Gastrocnemius medialis (tissue), 4 donors: ENCODE measurements around the gene UROC1. TPM values are rescaled to one million over a fixed set of nuclear protein-coding genes. Genes with fewer than 3 reads are reported as not detected.

Experiments
- ATAC-seq, 2 donors: fragments of 150-250 bp; one replicate each; pipeline ENCODE4 v1.9.1; 2016
- DNase-seq, 2 donors: peaks; one replicate each; pipeline ENCODE4 v3.0.0-alpha.2; 2019
- H3K27ac ChIP-seq, 4 donors: fragments of 200-600 bp; sonication (generic); 1 replicate in 1 of 4; 2 replicates in 3 of 4; pipeline ENCODE4 v1.5.1; 2016 to 2018; ENCODE audit warnings: mild to moderate bottlenecking in 2 of 4, moderate library complexity in 1 of 4
- H3K27me3 ChIP-seq, 3 donors: fragments of 200-600 bp; sonication (generic) in 2 of 3; 1 replicate in 1 of 3; 2 replicates in 2 of 3; pipeline versions ENCODE4 v1.5.1 to v1.6.0; 2016 to 2019; ENCODE audit warnings: mild to moderate bottlenecking in 1 of 3, moderate library complexity in 1 of 3
- H3K36me3 ChIP-seq, 2 donors: fragments of 200-600 bp; sonication (generic) in 1 of 2; one replicate each; pipeline ENCODE4 v1.5.1; 2017 to 2018
- H3K4me1 ChIP-seq, 2 donors: fragments of 200-600 bp; sonication (generic) in 1 of 2; one replicate each; pipeline ENCODE4 v1.5.1; 2016 to 2017; ENCODE audit warnings: mild to moderate bottlenecking in 2 of 2
- H3K4me3 ChIP-seq, 4 donors: fragments of 200-600 bp; sonication (generic) in 3 of 4; 1 replicate in 1 of 4; 2 replicates in 3 of 4; pipeline ENCODE4 v1.5.1; 2016 to 2019; ENCODE audit warnings: mild to moderate bottlenecking in 2 of 4
- H3K9me3 ChIP-seq, 3 donors: fragments of 200-600 bp; sonication (generic) in 2 of 3; 1 replicate in 1 of 3; 2 replicates in 2 of 3; pipeline ENCODE4 v1.5.1; 2016 to 2019
- CTCF ChIP-seq, 5 experiments: fragments of 450-650 bp in 3 of 5; fragments of 200-600 bp in 2 of 5; sonication (generic) in 2 of 5; IDR thresholded peaks in 4 of 5; conservative IDR thresholded peaks in 1 of 5; 1 replicate in 4 of 5; 2 replicates in 1 of 5; pipeline ENCODE4 v1.5.1; 2016 to 2019; ENCODE audit warnings: antibody characterized with exemption in 5 of 5, mild to moderate bottlenecking in 3 of 5, moderate library complexity in 3 of 5
- POLR2A ChIP-seq, 2 donors: fragments of 450-650 bp; IDR thresholded peaks; one replicate each; pipeline ENCODE4 v1.6.1; 2017; ENCODE audit warnings: antibody characterized with exemption in 2 of 2, mild to moderate bottlenecking in 2 of 2, moderate library complexity in 2 of 2
- in situ Hi-C, 4 donors: fragments of 200-750 bp; cut with MboI; loops; one replicate each; pipeline versions ENCODE4 v1.15.0 to v1.8.0; 2017; ENCODE audit warnings: low sequenced_read_pairs in 4 of 4
- intact Hi-C: fragments of 100-400 bp; cut with DNase I; formaldehyde crosslinking; loops from one replicate; pipeline ENCODE4 v1.15.1; 2023; ENCODE audit warnings: low total_unique reads
- total RNA-seq, 4 donors: library from RNA; depleted of rRNA; stranded (reverse); fragments of >200 nt; gene quantifications; one replicate each; pipeline versions ENCODE4 v1.1.0 to v1.2.3, GENCODE V29; 2016

The UROC1 gene
- total RNA-seq, 4 donors from 2014 or later, result 0.07 to 0.36 TPM; not detected in 2

DNA sequence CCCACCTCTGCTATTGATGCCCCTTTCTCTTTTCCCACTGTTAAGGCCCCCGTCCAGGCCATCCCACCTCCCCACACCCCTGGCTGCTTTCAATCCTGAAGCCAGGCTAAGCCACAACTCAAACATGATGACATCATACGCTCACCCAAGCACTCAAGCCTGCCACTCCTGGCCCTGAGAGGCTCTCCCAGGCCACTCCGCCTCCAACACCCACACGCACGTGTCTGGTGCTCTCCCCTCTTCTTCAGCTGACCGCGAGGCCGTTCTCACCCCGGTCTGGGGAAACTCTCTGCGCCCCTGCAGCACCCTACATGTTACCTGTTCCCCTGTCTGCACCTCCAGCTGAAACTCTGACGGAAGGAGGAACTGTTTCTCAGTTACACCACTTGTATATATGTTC lies 48.1 kb downstream of the UROC1 start:
- no peak for ATAC-seq
- Histone ChIP-seq H3K36me3 (peaks cover 0 to 43% of the 10 kb centered on the region in 2 donors), H3K27me3 (no peaks in the 10 kb centered on the region), H3K27ac (peak overlapping the region; percentile 94 to 97 (median 96)), H3K9me3 (no peaks in the 10 kb centered on the region), H3K4me1 (peaks cover 91 to 95% of the 10 kb centered on the region in 2 donors), H3K4me3 (no peak overlapping the region)
- in situ Hi-C loops, result no loop called here
- intact Hi-C loops, result loop anchor here (10.0 kb wide), 1 partner anchor 845 kb away; no protein-coding TSS in a partner anchor
- no peak for DNase-seq
- TF ChIP-seq POLR2A (IDR thresholded peaks at IDR 0.05), result no peak
- TF ChIP-seq CTCF (IDR thresholded peaks at IDR 0.05 in 4 of 5, conservative IDR thresholded peaks at IDR 0.05 in 1 of 5), result no peak

GRCh38 chr3:126468028-126468891 lies 49.3 kb downstream of the UROC1 start:
- Histone ChIP-seq H3K27me3 (no peaks in the 10 kb centered on the region), H3K36me3 (peaks cover 0 to 54% of the 10 kb centered on the region in 2 donors), H3K4me3 (no peak overlapping the region), H3K9me3 (no peaks in the 10 kb centered on the region), H3K27ac (peak overlapping the region; percentile 94 to 97 (median 96)), H3K4me1 (peaks cover 91 to 95% of the 10 kb centered on the region in 2 donors)
- ATAC-seq (peak; percentile 33), DNase-seq (peak; percentile 46 to 61)
- in situ Hi-C loops (no loop called here), intact Hi-C loops (loop anchor here (10.0 kb wide), 1 partner anchor 843 kb away; no protein-coding TSS in a partner anchor)
- peak in 1 of 2 donors; percentile 30 for TF ChIP-seq POLR2A (IDR thresholded peaks at IDR 0.05)
- TF ChIP-seq CTCF (IDR thresholded peaks at IDR 0.05 in 4 of 5, conservative IDR thresholded peaks at IDR 0.05 in 1 of 5), result no peak

DNA sequence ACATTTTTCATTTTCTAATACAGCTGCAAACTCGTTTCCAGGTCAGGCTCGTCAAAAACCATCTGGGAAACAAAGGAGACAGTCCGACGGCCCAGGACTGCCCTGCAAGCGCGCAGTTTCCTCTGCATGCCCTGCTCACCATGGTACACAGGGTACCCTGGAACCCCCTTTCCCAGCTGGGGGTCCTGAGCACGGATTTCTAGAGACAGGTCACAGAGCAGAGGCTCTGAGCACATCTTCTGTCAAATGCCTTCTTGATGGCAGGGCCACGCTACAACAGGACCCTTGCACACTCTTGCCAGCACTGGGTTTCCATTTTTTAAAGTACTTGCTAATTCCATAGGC lies 50.0 kb downstream of the UROC1 start:
- Histone ChIP-seq H3K27me3 (no peaks in the 10 kb centered on the region), H3K27ac (peak overlapping the region; percentile 94 to 97 (median 96)), H3K36me3 (peaks cover 0 to 54% of the 10 kb centered on the region in 2 donors), H3K4me3 (no peak overlapping the region), H3K4me1 (peaks cover 91 to 95% of the 10 kb centered on the region in 2 donors), H3K9me3 (no peaks in the 10 kb centered on the region)
- no peak for ATAC-seq
- DNase-seq, result no peak
- intact Hi-C loops, result loop anchor here (10.0 kb wide), 1 partner anchor 843 kb away; no protein-coding TSS in a partner anchor
- in situ Hi-C loops, result no loop called here
- TF ChIP-seq CTCF (IDR thresholded peaks at IDR 0.05 in 4 of 5, conservative IDR thresholded peaks at IDR 0.05 in 1 of 5), result no peak
- no peak for TF ChIP-seq POLR2A (IDR thresholded peaks at IDR 0.05)

DNA sequence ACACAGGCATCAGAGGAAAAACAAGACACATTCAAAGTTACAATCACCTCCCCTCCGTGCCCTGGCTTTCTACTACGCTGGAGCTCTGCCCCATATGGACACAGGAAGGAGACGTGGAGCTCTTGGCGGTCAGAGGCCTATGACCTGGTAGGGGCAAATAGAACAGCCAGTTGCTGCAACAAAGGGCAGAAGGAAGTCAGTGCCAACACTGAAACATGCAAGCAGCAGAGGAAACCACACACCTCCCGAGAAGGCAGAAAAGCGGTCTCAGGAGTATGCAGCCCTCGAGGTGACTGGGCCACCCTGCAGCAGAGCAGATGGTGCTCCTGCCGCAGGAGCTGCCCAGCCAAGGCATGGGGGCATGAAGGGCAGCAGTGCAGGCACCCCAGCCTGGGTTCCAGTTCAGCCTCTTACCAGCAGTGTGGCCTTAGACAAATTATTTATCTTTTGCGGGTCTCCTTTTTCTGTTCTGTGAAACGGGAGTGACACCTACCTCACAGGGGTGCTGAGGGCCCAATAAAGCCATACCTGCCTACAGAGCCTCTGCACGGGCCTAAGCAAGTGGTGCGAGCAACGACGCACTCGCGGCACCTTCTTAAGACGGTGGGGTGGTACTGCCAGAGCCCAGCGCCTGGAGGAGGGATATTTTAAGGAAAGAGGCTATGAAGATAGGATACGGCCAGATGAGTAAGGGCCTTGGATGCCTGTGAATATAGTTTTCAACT lies 50.5 kb downstream of the UROC1 start:
- peaks cover 0 to 54% of the 10 kb centered on the region in 2 donors for H3K36me3 ChIP-seq
- no peaks in the 10 kb centered on the region for H3K9me3 ChIP-seq
- H3K27me3 ChIP-seq, result no peaks in the 10 kb centered on the region
- H3K4me1 ChIP-seq, result peaks cover 90 to 95% of the 10 kb centered on the region in 2 donors
- H3K27ac ChIP-seq, result peak overlapping the region; percentile 94 to 97 (median 96)
- no peak overlapping the region for H3K4me3 ChIP-seq
- DNase-seq, result peak in 1 of 2 donors; percentile 20
- in situ Hi-C loops, result no loop called here
- TF ChIP-seq CTCF (IDR thresholded peaks at IDR 0.05 in 4 of 5, conservative IDR thresholded peaks at IDR 0.05 in 1 of 5) (no peak), POLR2A (IDR thresholded peaks at IDR 0.05) (peak in 1 of 2 donors; percentile 22)
- intact Hi-C loops, result loop anchor here (10.0 kb wide), 1 partner anchor 842 kb away; no protein-coding TSS in a partner anchor
- no peak for ATAC-seq
